H9 (cell line): ENCODE results near the gene CCDC186. TPM values are rescaled to one million over a fixed set of nuclear protein-coding genes. Genes with fewer than 3 reads are reported as not detected.
"Not testable (repeated sequence)": the region's sequence is repeated elsewhere in the genome, so short reads cannot be mapped to it uniquely, and the experiment has no call there.

Source experiments
- DNase-seq: peaks from one replicate; pipeline ENCODE4 v3.0.0-alpha.2; 2017
- H2AFZ ChIP-seq: one replicate; pipeline ENCODE4 v1.6.1; 2013; ENCODE audit warnings: mild to moderate bottlenecking, low read length, control low read depth, moderate library complexity
- H2AK5ac ChIP-seq: 2 replicates; pipeline ENCODE4 v1.6.1; 2013; ENCODE audit warnings: low read length, control low read depth, mixed read lengths; ENCODE audit not compliant: insufficient read length
- H2BK120ac ChIP-seq: one replicate; pipeline ENCODE4 v1.6.1; 2013; ENCODE audit warnings: low read depth, mild to moderate bottlenecking, low read length, control low read depth, inconsistent platforms; ENCODE audit not compliant: poor library complexity, severe bottlenecking
- H2BK12ac ChIP-seq: 2 replicates; pipeline ENCODE4 v1.6.1; 2013; ENCODE audit warnings: low read length, control low read depth, mixed read lengths, low read depth; ENCODE audit not compliant: insufficient read length
- H2BK15ac ChIP-seq: 2 replicates; pipeline ENCODE4 v1.6.1; 2013; ENCODE audit warnings: low read depth, low read length, control low read depth
- H2BK20ac ChIP-seq: one replicate; pipeline ENCODE4 v1.6.1; 2013; ENCODE audit warnings: low read depth, mild to moderate bottlenecking, low read length, control low read depth, inconsistent platforms; ENCODE audit not compliant: poor library complexity, severe bottlenecking
- H2BK5ac ChIP-seq: 2 replicates; pipeline ENCODE4 v1.6.1; 2013; ENCODE audit warnings: low read length, control low read depth, mixed read lengths; ENCODE audit not compliant: insufficient read length
- H3K14ac ChIP-seq: 2 replicates; pipeline ENCODE4 v1.6.1; 2013; ENCODE audit warnings: low read length, control low read depth; ENCODE audit not compliant: insufficient read depth
- H3K18ac ChIP-seq: 2 replicates; pipeline ENCODE4 v1.6.1; 2013; ENCODE audit warnings: low read depth, mild to moderate bottlenecking, mixed read lengths, low read length, control low read depth; ENCODE audit not compliant: insufficient read length
- H3K23ac ChIP-seq: 2 replicates; pipeline ENCODE4 v1.6.1; 2013; ENCODE audit warnings: low read length, control low read depth, mixed read lengths, low read depth; ENCODE audit not compliant: insufficient read length
- H3K23me2 ChIP-seq: 2 replicates; pipeline ENCODE4 v1.6.1; 2013; ENCODE audit warnings: low read depth, mild to moderate bottlenecking, mixed read lengths, low read length, control low read depth; ENCODE audit not compliant: insufficient read length, poor library complexity, severe bottlenecking
- H3K27ac ChIP-seq: 2 replicates; pipeline ENCODE4 v1.5.1; 2013; ENCODE audit warnings: low read length, control low read depth, mixed read lengths, low read depth; ENCODE audit not compliant: insufficient read length
- H3K27me3 ChIP-seq: 2 replicates; pipeline ENCODE4 v1.6.1; 2013; ENCODE audit warnings: low read length, control low read depth, inconsistent platforms; ENCODE audit not compliant: insufficient read depth
- H3K4ac ChIP-seq: 2 replicates; pipeline ENCODE4 v1.6.1; 2013; ENCODE audit warnings: low read depth, mild to moderate bottlenecking, control low read depth, inconsistent platforms, low read length, moderate library complexity
- H3K4me1 ChIP-seq: 2 replicates; pipeline ENCODE4 v1.6.1; 2013; ENCODE audit warnings: low read length, control low read depth, inconsistent platforms; ENCODE audit not compliant: insufficient read depth
- H3K4me2 ChIP-seq: 2 replicates; pipeline ENCODE4 v1.6.1; 2013; ENCODE audit warnings: low read length, control low read depth, mixed read lengths; ENCODE audit not compliant: insufficient read length, insufficient read depth
- H3K56ac ChIP-seq: 2 replicates; pipeline ENCODE4 v1.6.1; 2013; ENCODE audit warnings: low read depth, mild to moderate bottlenecking, mixed read lengths, low read length, control low read depth; ENCODE audit not compliant: insufficient read length
- H3K79me1 ChIP-seq: 2 replicates; pipeline ENCODE4 v1.6.1; 2013; ENCODE audit warnings: low read depth, mild to moderate bottlenecking, moderate library complexity, low read length, control low read depth, inconsistent platforms; ENCODE audit not compliant: insufficient read depth, poor library complexity, severe bottlenecking
- H3K79me2 ChIP-seq: 2 replicates; pipeline ENCODE4 v1.6.1; 2013; ENCODE audit warnings: low read length, control low read depth, inconsistent platforms; ENCODE audit not compliant: insufficient read depth
- H3K9ac ChIP-seq: 2 replicates; pipeline ENCODE4 v1.6.1; 2013; ENCODE audit warnings: low read length, control low read depth, mixed read lengths; ENCODE audit not compliant: insufficient read length; ENCODE audit errors: extremely low read depth
- H3K9me3 ChIP-seq: one replicate; pipeline ENCODE4 v1.6.1; 2013; ENCODE audit warnings: low read depth, low read length, inconsistent platforms; ENCODE audit not compliant: control insufficient read depth
- H3T11ph ChIP-seq: one replicate; pipeline ENCODE4 v1.6.1; 2013; ENCODE audit warnings: mild to moderate bottlenecking, low read length, control low read depth, inconsistent platforms
- H4K20me1 ChIP-seq: one replicate; pipeline ENCODE4 v1.6.1; 2013; ENCODE audit not compliant: control insufficient read depth, insufficient read length, insufficient read depth
- H4K5ac ChIP-seq: 2 replicates; pipeline ENCODE4 v1.6.1; 2013; ENCODE audit warnings: low read depth, mild to moderate bottlenecking, mixed read lengths, low read length, control low read depth; ENCODE audit not compliant: insufficient read length
- H4K8ac ChIP-seq: replicated peaks from 2 replicates; pipeline ENCODE4 v1.6.1; 2013; ENCODE audit warnings: low read length, control low read depth, mixed read lengths, low read depth; ENCODE audit not compliant: insufficient read length
- H4K91ac ChIP-seq: 2 replicates; pipeline ENCODE4 v1.6.1; 2013; ENCODE audit warnings: low read depth, mild to moderate bottlenecking, moderate library complexity, mixed read lengths, low read length, control low read depth; ENCODE audit not compliant: insufficient read length
- H3K27ac Mint-ChIP-seq, 3 experiments: 2 replicates in 2 of 3; 3 replicates in 1 of 3; pipeline ENCODE4 v1.8.0; 2020 to 2021; ENCODE audit warnings: mixed read lengths in 3 of 3, mild to moderate bottlenecking in 1 of 3, moderate library complexity in 1 of 3
- H3K27me3 Mint-ChIP-seq: 2 replicates; pipeline ENCODE4 v1.8.0; 2021; ENCODE audit warnings: low read depth, mild to moderate bottlenecking, moderate library complexity, mixed read lengths
- H3K36me3 Mint-ChIP-seq, 3 experiments: 2 replicates in 2 of 3; 3 replicates in 1 of 3; pipeline ENCODE4 v1.8.0; 2020 to 2021; ENCODE audit warnings: low read depth in 3 of 3, mixed read lengths in 3 of 3; ENCODE audit not compliant: insufficient read depth in 1 of 3
- H3K4me1 Mint-ChIP-seq, 2 experiments: 2 replicates each; pipeline ENCODE4 v1.8.0; 2020; ENCODE audit warnings: mixed read lengths in 2 of 2
- H3K4me3 Mint-ChIP-seq, 2 experiments: 2 replicates in 1 of 2; 3 replicates in 1 of 2; pipeline ENCODE4 v1.8.0; 2020 to 2021; ENCODE audit warnings: mild to moderate bottlenecking in 2 of 2, mixed read lengths in 2 of 2, moderate library complexity in 1 of 2
- H3K9me3 Mint-ChIP-seq, 2 experiments: 2 replicates in 1 of 2; 3 replicates in 1 of 2; pipeline ENCODE4 v1.8.0; 2020; ENCODE audit warnings: mild to moderate bottlenecking in 2 of 2, mixed read lengths in 2 of 2, moderate library complexity in 1 of 2
- CTCF ChIP-seq: fragments of 200-600 bp; sonication (generic); conservative IDR thresholded peaks from 3 replicates; pipeline ENCODE4 v1.8.0; 2021; ENCODE audit warnings: antibody characterized with exemption, mild to moderate bottlenecking
- WGBS: extraction: QIAGEN DNeasy Blood & Tissue Kit; methylation state at CpG from one replicate; pipeline ENCODE4 v1.1.7; 2013; ENCODE audit warnings: missing lambda C conversion rate, low lambda C conversion rate, mixed read lengths; ENCODE audit not compliant: insufficient read length; ENCODE audit errors: extremely low coverage; 5-methylcytosine and 5-hydroxymethylcytosine counted together
- total RNA-seq: library from RNA; stranded (reverse); gene quantifications from 2 replicates; pipeline ENCODE4 v1.2.1, GENCODE V29; 2021

The CCDC186 gene
- total RNA-seq, 1 experiment from 2014 or later, result 16.7 TPM

GRCh38 chr10:114151486-114151885 lies 22.5 kb downstream of the CCDC186 start:
- WGBS, result no CpG with 5 or more reads among the region's 2 CpGs
- Histone ChIP-seq H3K4me2 (no peak overlapping the region), H3K27ac (no peak overlapping the region), H3K79me2 (no peaks in the 10 kb centered on the region), H4K91ac (no peak overlapping the region), H3K18ac (no peak overlapping the region), H3K14ac (no peak overlapping the region), H3T11ph (no peak overlapping the region), H3K4me1 (no peaks in the 10 kb centered on the region), H4K20me1 (no peaks in the 10 kb centered on the region), H3K79me1 (peaks cover 3% of the 10 kb centered on the region), H2AFZ (no peak overlapping the region), H3K4ac (no peak overlapping the region), H3K9ac (no peak overlapping the region), H3K27me3 (no peaks in the 10 kb centered on the region), H2BK20ac (no peak overlapping the region), H2BK120ac (no peak overlapping the region), H2AK5ac (no peak overlapping the region), H3K23ac (no peak overlapping the region), H4K5ac (no peak overlapping the region), H3K23me2 (no peaks in the 10 kb centered on the region), H2BK12ac (no peak overlapping the region), H4K8ac (no peak overlapping the region), H2BK15ac (no peak overlapping the region), H2BK5ac (no peak overlapping the region), H3K9me3 (no peaks in the 10 kb centered on the region), H3K56ac (no peak overlapping the region)
- Mint-ChIP-seq H3K4me3 (no peak overlapping the region), H3K36me3 (peaks cover 9 to 44% (median 37%) of the 10 kb centered on the region in 3 experiments; a peak in 6 of 7 replicates), H3K27ac (no peak overlapping the region), H3K4me1 (peaks cover 4% of the 10 kb centered on the region in 2 experiments; a peak in 3 of 4 replicates), H3K9me3 (peaks cover 0 to 3% of the 10 kb centered on the region in 2 experiments; a peak in 1 of 5 replicates), H3K27me3 (no peaks in the 10 kb centered on the region)
- TF ChIP-seq CTCF, result no peak
- no peak for DNase-seq

- not testable (repeated sequence) for H4K8ac ChIP-seq, H2AK5ac ChIP-seq
Observed at GRCh38 chr10:114149476-114149875, 24.5 kb downstream of the CCDC186 start.

More at GRCh38 chr10:114149476-114149875, 24.5 kb downstream of the CCDC186 start:
- not testable (repeated sequence) for H3K4me1 ChIP-seq, H3K79me1 ChIP-seq, H3K23ac ChIP-seq, H3K9me3 ChIP-seq, H3K56ac ChIP-seq, H3K27me3 ChIP-seq, H3K4me2 ChIP-seq, H2BK5ac ChIP-seq, H3K18ac ChIP-seq, H3K23me2 ChIP-seq, H4K20me1 ChIP-seq, H2BK120ac ChIP-seq, DNase-seq, H3K9ac ChIP-seq, H3K4me1 Mint-ChIP-seq, H2BK20ac ChIP-seq, H3K9me3 Mint-ChIP-seq, H3K14ac ChIP-seq, H3K79me2 ChIP-seq, H3K4ac ChIP-seq, H4K5ac ChIP-seq, H2BK12ac ChIP-seq, H4K91ac ChIP-seq, H3K27me3 Mint-ChIP-seq, H3K27ac Mint-ChIP-seq, H2BK15ac ChIP-seq, H3K27ac ChIP-seq, H3K4me3 Mint-ChIP-seq, H3T11ph ChIP-seq, H2AFZ ChIP-seq
- H3K36me3 Mint-ChIP-seq, result peaks cover 5 to 46% (median 33%) of the 10 kb centered on the region in 3 experiments; a peak in 5 of 7 replicates
- no CpG with 5 or more reads among the region's 3 CpGs for WGBS
